ENCODE measurements around the gene PDE7B.

- TF ChIP-seq CTCF (IDR thresholded peaks at IDR 0.05; ENCODE audit: low read length) (no peak), EZH2 (IDR thresholded peaks at IDR 0.05; ENCODE audit: borderline replicate concordance, low read length) (no peak)
Measured at GRCh38 chr6:136007345-136007744, 155.8 kb downstream of the PDE7B start.

Data from OCI-LY1 (cell line).